HG03469 (cell line): ENCODE results near the gene WRAP73.

Source experiments
- ATAC-seq: cut with Tn5 transposase; IDR thresholded peaks from one replicate; pipeline ENCODE4 v1.9.1; 2021; ENCODE audit warnings: mild to moderate bottlenecking, moderate library complexity, moderate number of reproducible peaks; ENCODE audit not compliant: unreplicated experiment

WRAP73 gene

GRCh38 chr1:3614755-3615742 lies 34.9 kb downstream of the WRAP73 start:
- ATAC-seq, result no peak

GRCh38 chr1:3612123-3612522 lies 37.8 kb downstream of the WRAP73 start:
- no peak for ATAC-seq

- no peak for ATAC-seq
These were observed 38.5 kb downstream of the WRAP73 start, which contains the start of gene MEGF6 for GRCh38 chr1:3611170-3612019. MEGF6 (minus strand) TSS chr1:3611508; CDS start chr1:3611268, 240 bp downstream.

GRCh38 chr1:3610527-3611169 lies 39.3 kb downstream of the WRAP73 start:
- no peak for ATAC-seq

- no peak for ATAC-seq
These were observed 40.0 kb downstream of the WRAP73 start for GRCh38 chr1:3609769-3610526.

- ATAC-seq, result no peak
These were observed 40.7 kb downstream of the WRAP73 start for GRCh38 chr1:3609016-3609768.

GRCh38 chr1:3608154-3608553 lies 41.7 kb downstream of the WRAP73 start:
- no peak for ATAC-seq

- no peak for ATAC-seq
These were observed 42.2 kb downstream of the WRAP73 start for GRCh38 chr1:3607703-3608065.

GRCh38 chr1:3606779-3607702 lies 42.9 kb downstream of the WRAP73 start:
- ATAC-seq, result no peak

- ATAC-seq, result no peak
These were observed 44.7 kb downstream of the WRAP73 start for GRCh38 chr1:3604997-3605823.

- no peak for ATAC-seq
These were observed 45.4 kb downstream of the WRAP73 start for GRCh38 chr1:3604468-3604974.

- ATAC-seq, result no peak
These were observed 46.1 kb downstream of the WRAP73 start for GRCh38 chr1:3603571-3604467.

- no peak for ATAC-seq
These were observed 46.7 kb downstream of the WRAP73 start for GRCh38 chr1:3603156-3603555.

- no peak for ATAC-seq
These were observed 47.5 kb downstream of the WRAP73 start for GRCh38 chr1:3602375-3602774.

GRCh38 chr1:3601743-3602142 lies 48.2 kb downstream of the WRAP73 start:
- no peak for ATAC-seq

GRCh38 chr1:3600354-3600753 lies 49.5 kb downstream of the WRAP73 start:
- ATAC-seq, result no peak
